ENCODE data around the gene PDK3. TPM values are rescaled to one million over a fixed set of nuclear protein-coding genes. Genes with fewer than 3 reads are reported as not detected.
A peak's percentile ranks its signal among the peaks of the same experiment; 100 is the strongest.

The PDK3 gene
- total RNA-seq, 4 donors from 2014 or later: 39.7 to 83.0 (median 60.2) TPM

GRCh38 chrX:24495700-24496099 is 30.6 kb downstream of the PDK3 start:
- Histone ChIP-seq H3K27me3 (no peaks in the 10 kb centered on the region), H3K4me1 (peaks cover 11% of the 10 kb centered on the region), H3K36me3 (no peaks in the 10 kb centered on the region), H3K9me3 (no peaks in the 10 kb centered on the region), H3K27ac (no peak overlapping the region), H3K4me3 (no peak overlapping the region)
- TF ChIP-seq POLR2A (IDR thresholded peaks at IDR 0.05) (no peak), POLR2AphosphoS5 (IDR thresholded peaks at IDR 0.05) (no peak), CTCF (IDR thresholded peaks at IDR 0.05) (no peak), EP300 (IDR thresholded peaks at IDR 0.05) (no peak)
- 76% methylated on average over 6 of the region's 6 CpGs for whole genome bisulfite sequencing
- DNase-seq (ENCODE audit: low spot score in 2 of 2): no peak

- 76% methylated on average over 5 of the region's 5 CpGs for WGBS
- Histone ChIP-seq H3K36me3 (no peaks in the 10 kb centered on the region), H3K4me3 (no peak overlapping the region), H3K27ac (no peak overlapping the region), H3K9me3 (no peaks in the 10 kb centered on the region), H3K4me1 (peaks cover 11% of the 10 kb centered on the region), H3K27me3 (no peaks in the 10 kb centered on the region)
- no peak for TF ChIP-seq POLR2AphosphoS5 (IDR thresholded peaks at IDR 0.05)
- no peak for TF ChIP-seq POLR2A (IDR thresholded peaks at IDR 0.05)
- TF ChIP-seq EP300 (IDR thresholded peaks at IDR 0.05): no peak
- no peak for TF ChIP-seq CTCF (IDR thresholded peaks at IDR 0.05)
- no peak for DNase-seq (ENCODE audit: low spot score in 2 of 2)
These were observed 33.1 kb downstream of the PDK3 start for GRCh38 chrX:24498181-24498580.

- peaks cover 9% of the 10 kb centered on the region for H3K4me1 ChIP-seq
- H3K4me3 ChIP-seq: no peak overlapping the region
- H3K27me3 ChIP-seq: no peaks in the 10 kb centered on the region
- TF ChIP-seq CTCF (IDR thresholded peaks at IDR 0.05): peak; percentile 34 to 46
- no peak for TF ChIP-seq POLR2AphosphoS5 (IDR thresholded peaks at IDR 0.05)
- no peaks in the 10 kb centered on the region for H3K36me3 ChIP-seq
- 32% methylated on average over 2 of the region's 2 CpGs for WGBS
- DNase-seq (ENCODE audit: low spot score in 2 of 2): no peak
- H3K9me3 ChIP-seq: no peaks in the 10 kb centered on the region
- no peak overlapping the region for H3K27ac ChIP-seq
These were observed 33.9 kb downstream of the PDK3 start for GRCh38 chrX:24498975-24499374.

- Histone ChIP-seq H3K27ac (no peak overlapping the region), H3K4me3 (no peak overlapping the region), H3K9me3 (no peaks in the 10 kb centered on the region), H3K36me3 (no peaks in the 10 kb centered on the region), H3K4me1 (no peaks in the 10 kb centered on the region), H3K27me3 (no peaks in the 10 kb centered on the region)
- 81% methylated on average over 1 of the region's 1 CpG for WGBS
- TF ChIP-seq EP300 (IDR thresholded peaks at IDR 0.05) (no peak), POLR2AphosphoS5 (IDR thresholded peaks at IDR 0.05) (no peak), POLR2A (IDR thresholded peaks at IDR 0.05) (no peak)
- DNase-seq (ENCODE audit: low spot score in 2 of 2): no peak
These were observed 41.0 kb downstream of the PDK3 start for GRCh38 chrX:24506082-24506481.

GRCh38 chrX:24508375-24508774 is 43.3 kb downstream of the PDK3 start:
- no peak for DNase-seq (ENCODE audit: low spot score in 2 of 2)
- TF ChIP-seq CTCF (IDR thresholded peaks at IDR 0.05): no peak
- TF ChIP-seq EP300 (IDR thresholded peaks at IDR 0.05): no peak
- TF ChIP-seq POLR2AphosphoS5 (IDR thresholded peaks at IDR 0.05): no peak
- TF ChIP-seq POLR2A (IDR thresholded peaks at IDR 0.05): no peak
- Histone ChIP-seq H3K4me3 (no peak overlapping the region), H3K27me3 (no peaks in the 10 kb centered on the region), H3K36me3 (no peaks in the 10 kb centered on the region), H3K27ac (no peak overlapping the region), H3K9me3 (no peaks in the 10 kb centered on the region), H3K4me1 (no peaks in the 10 kb centered on the region)
- 90% methylated on average over 8 of the region's 8 CpGs for WGBS

GRCh38 chrX:24513416-24513815 is 48.3 kb downstream of the PDK3 start:
- Histone ChIP-seq H3K4me3 (no peak overlapping the region), H3K27ac (no peak overlapping the region), H3K36me3 (peaks cover 3% of the 10 kb centered on the region), H3K27me3 (no peaks in the 10 kb centered on the region), H3K4me1 (no peaks in the 10 kb centered on the region), H3K9me3 (no peaks in the 10 kb centered on the region)
- no peak for DNase-seq (ENCODE audit: low spot score in 2 of 2)
- 65% methylated on average over 5 of the region's 5 CpGs for WGBS
- TF ChIP-seq EP300 (IDR thresholded peaks at IDR 0.05) (no peak), POLR2A (IDR thresholded peaks at IDR 0.05) (no peak), POLR2AphosphoS5 (IDR thresholded peaks at IDR 0.05) (no peak), CTCF (IDR thresholded peaks at IDR 0.05) (no peak)

Data from suprapubic skin (tissue), 4 donors.